GM23248 (cell line): ENCODE results near the gene CCT6B.

Experiments
- EZH2 ChIP-seq: fragments of 200-600 bp; sonication (generic); IDR thresholded peaks from 2 replicates; pipeline ENCODE4 v1.6.1; 2018; ENCODE audit warnings: antibody characterized with exemption, mild to moderate bottlenecking; ENCODE audit not compliant: insufficient read depth, poor library complexity, severe bottlenecking
- EZH2phosphoT487 ChIP-seq: fragments of 200-600 bp; sonication (generic); IDR thresholded peaks from 2 replicates; pipeline ENCODE4 v1.6.1; 2018; ENCODE audit warnings: antibody characterized with exemption, moderate library complexity, mild to moderate bottlenecking, low read depth; ENCODE audit not compliant: insufficient read depth

GRCh38 chr17:34961093-34961911 lies at the start of gene CCT6B, which contains the start of gene ZNF830:
- no peak for TF ChIP-seq EZH2phosphoT487
- no peak for TF ChIP-seq EZH2
